Kidney (tissue), 14 donors: Measurements from ENCODE around the gene CIT. TPM values are rescaled to one million over a fixed set of nuclear protein-coding genes. Genes with fewer than 3 reads are reported as not detected.
A peak's percentile ranks its signal among the peaks of the same experiment; 100 is the strongest.

Source experiments
- DNase-seq, 5 donors: peaks; one replicate each; pipeline ENCODE4 v3.0.0-alpha.2; 2013 to 2020
- FAIRE-seq: peaks from 2 replicates; lab custom pipeline; 2012; peaks lifted over from hg19 to GRCh38; lab: Jason Lieb, UNC
- H3K27ac ChIP-seq, 2 donors: one replicate each; pipeline ENCODE4 v1.7.0; 2013; ENCODE audit warnings: low read depth in 2 of 2, low read length in 2 of 2, inconsistent platforms in 1 of 2
- H3K27me3 ChIP-seq: one replicate; pipeline ENCODE4 v1.7.1; 2013; ENCODE audit warnings: low read length, inconsistent platforms; ENCODE audit not compliant: control insufficient read depth, insufficient read depth
- H3K36me3 ChIP-seq, 3 donors: one replicate each; pipeline versions ENCODE4 v1.7.0 to v1.7.1; 2013; ENCODE audit warnings: low read length in 3 of 3, control low read depth in 1 of 3, inconsistent platforms in 1 of 3; ENCODE audit not compliant: insufficient read depth in 3 of 3, control insufficient read depth in 2 of 3
- H3K4me1 ChIP-seq, 3 donors: one replicate each; pipeline versions ENCODE4 v1.7.0 to v1.7.1; 2013; ENCODE audit warnings: low read length in 3 of 3, inconsistent platforms in 1 of 3, low read depth in 1 of 3; ENCODE audit not compliant: control insufficient read depth in 2 of 3, insufficient read depth in 2 of 3
- H3K4me3 ChIP-seq, 3 donors: one replicate each; pipeline versions ENCODE4 v1.7.0 to v1.8.1; 2013; ENCODE audit warnings: low read length in 3 of 3, control low read depth in 1 of 3, inconsistent platforms in 1 of 3
- H3K9ac ChIP-seq, 3 donors: one replicate each; pipeline versions ENCODE4 v1.7.0 to v1.7.1; 2013; ENCODE audit warnings: low read length in 3 of 3, control low read depth in 1 of 3, inconsistent platforms in 1 of 3
- H3K9me3 ChIP-seq, 3 donors: one replicate each; pipeline versions ENCODE4 v1.7.0 to v1.7.1; 2013; ENCODE audit warnings: low read length in 3 of 3, control low read depth in 1 of 3, inconsistent platforms in 1 of 3; ENCODE audit not compliant: control insufficient read depth in 2 of 3, insufficient read depth in 1 of 3
- intact Hi-C: fragments of 100-400 bp; cut with DNase I; formaldehyde crosslinking; loops from one replicate; pipeline ENCODE4 v1.11.1; 2022
- polyA plus RNA-seq: library from polyadenylated mRNA; stranded (reverse); fragments of 350-450 nt; fragmentation: Illumina TruSeq; extraction: RNeasy Lipid Tissue Mini Kit (QIAGEN cat#74804); gene quantifications from one replicate; pipeline ENCODE4 v1.2.3, GENCODE V29; 2014; ENCODE audit warnings: low read depth, low replicate concordance; ENCODE audit not compliant: insufficient read depth
- total RNA-seq: library from RNA; stranded (reverse); fragmentation: NEBNext Ultra II Directional; extraction: Animal tissue kit (Norgen Biotek cat#: 25700); gene quantifications from one replicate; pipeline ENCODE4 v1.2.1, GENCODE V29; 2021
- TF ChIP-seq, protein P1 (sequence below): IDR thresholded peaks from 3 replicates; pipeline ENCODE4 v1.5.1; 2012; ENCODE audit warnings: mild to moderate bottlenecking, moderate library complexity, borderline replicate concordance; ENCODE audit not compliant: insufficient read depth; ENCODE audit errors: extremely low read depth
- donor health status: control.
- donor health status: control.
- donor health status: control.
- donor health status: control.
- donor health status: control.
- donor health status: DM: yes; HTN: yes; CAD: no.
- donor health status: Normal renal cell carcinoma (clear cell type).

CIT gene
- total and polyA plus RNA-seq, 2 donors from 2014 or later: 3.0 to 81.6 TPM

DNA sequence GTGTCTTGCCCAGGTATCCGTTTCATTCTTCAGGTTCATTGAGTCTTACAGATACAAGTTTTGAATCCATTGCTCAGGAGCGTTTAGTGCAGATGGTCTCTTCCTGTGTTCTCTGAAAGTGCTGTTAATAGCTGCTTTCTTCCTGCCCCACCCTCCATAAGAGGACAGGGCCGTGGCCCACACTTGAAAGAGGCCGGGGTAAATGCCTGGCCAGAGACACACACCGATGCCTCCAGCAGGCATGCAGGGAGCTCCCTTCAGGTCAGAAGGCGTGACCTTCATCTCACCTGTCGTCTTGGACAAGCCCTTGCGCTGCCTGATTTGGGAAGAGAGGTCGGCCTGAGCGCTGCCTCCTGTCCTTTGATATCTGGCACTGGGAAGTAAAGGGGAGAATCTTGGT is 197.6 kb downstream of the CIT start:
- Histone ChIP-seq H3K9me3 (no peaks in the 10 kb centered on the region), H3K4me3 (no peak overlapping the region), H3K36me3 (peaks cover 23 to 60% (median 56%) of the 10 kb centered on the region in 3 donors), H3K9ac (peak overlapping the region in 1 of 3 donors; percentile 72), H3K4me1 (peaks cover 17 to 71% (median 58%) of the 10 kb centered on the region in 3 donors), H3K27ac (peak overlapping the region; percentile 97), H3K27me3 (no peaks in the 10 kb centered on the region)
- DNase-seq (no peak), FAIRE-seq (no peak)
- TF ChIP-seq, protein P1, sequence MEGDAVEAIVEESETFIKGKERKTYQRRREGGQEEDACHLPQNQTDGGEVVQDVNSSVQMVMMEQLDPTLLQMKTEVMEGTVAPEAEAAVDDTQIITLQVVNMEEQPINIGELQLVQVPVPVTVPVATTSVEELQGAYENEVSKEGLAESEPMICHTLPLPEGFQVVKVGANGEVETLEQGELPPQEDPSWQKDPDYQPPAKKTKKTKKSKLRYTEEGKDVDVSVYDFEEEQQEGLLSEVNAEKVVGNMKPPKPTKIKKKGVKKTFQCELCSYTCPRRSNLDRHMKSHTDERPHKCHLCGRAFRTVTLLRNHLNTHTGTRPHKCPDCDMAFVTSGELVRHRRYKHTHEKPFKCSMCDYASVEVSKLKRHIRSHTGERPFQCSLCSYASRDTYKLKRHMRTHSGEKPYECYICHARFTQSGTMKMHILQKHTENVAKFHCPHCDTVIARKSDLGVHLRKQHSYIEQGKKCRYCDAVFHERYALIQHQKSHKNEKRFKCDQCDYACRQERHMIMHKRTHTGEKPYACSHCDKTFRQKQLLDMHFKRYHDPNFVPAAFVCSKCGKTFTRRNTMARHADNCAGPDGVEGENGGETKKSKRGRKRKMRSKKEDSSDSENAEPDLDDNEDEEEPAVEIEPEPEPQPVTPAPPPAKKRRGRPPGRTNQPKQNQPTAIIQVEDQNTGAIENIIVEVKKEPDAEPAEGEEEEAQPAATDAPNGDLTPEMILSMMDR: no peak
- intact Hi-C loops: no loop called here

DNA sequence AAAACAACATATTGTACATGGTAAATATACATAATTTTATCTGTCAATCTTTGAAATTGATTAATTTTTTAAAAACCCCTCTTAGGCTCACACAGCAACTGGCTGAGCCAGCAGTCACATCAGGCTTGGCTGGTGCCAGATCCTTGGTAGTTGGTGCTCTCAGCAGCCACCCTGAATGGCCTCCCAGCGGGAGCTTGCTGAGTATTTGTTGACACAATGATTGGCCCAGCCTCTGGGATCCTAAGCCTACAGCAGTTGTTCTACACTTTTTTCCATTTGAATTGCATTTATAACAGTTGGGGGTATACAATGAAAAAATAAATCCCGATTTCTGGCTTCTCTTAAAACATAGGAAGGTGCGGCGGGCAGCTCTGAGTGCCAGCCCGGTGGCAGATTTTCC is 198.0 kb downstream of the CIT start:
- FAIRE-seq: no peak
- intact Hi-C loops: no loop called here
- DNase-seq: no peak
- TF ChIP-seq, protein P1: no peak
- Histone ChIP-seq H3K27ac (peak overlapping the region; percentile 97), H3K4me1 (peaks cover 12 to 71% (median 55%) of the 10 kb centered on the region in 3 donors), H3K36me3 (peaks cover 23 to 64% (median 60%) of the 10 kb centered on the region in 3 donors), H3K4me3 (no peak overlapping the region), H3K9me3 (no peaks in the 10 kb centered on the region), H3K27me3 (no peaks in the 10 kb centered on the region), H3K9ac (peak overlapping the region in 1 of 3 donors; percentile 72)

DNA sequence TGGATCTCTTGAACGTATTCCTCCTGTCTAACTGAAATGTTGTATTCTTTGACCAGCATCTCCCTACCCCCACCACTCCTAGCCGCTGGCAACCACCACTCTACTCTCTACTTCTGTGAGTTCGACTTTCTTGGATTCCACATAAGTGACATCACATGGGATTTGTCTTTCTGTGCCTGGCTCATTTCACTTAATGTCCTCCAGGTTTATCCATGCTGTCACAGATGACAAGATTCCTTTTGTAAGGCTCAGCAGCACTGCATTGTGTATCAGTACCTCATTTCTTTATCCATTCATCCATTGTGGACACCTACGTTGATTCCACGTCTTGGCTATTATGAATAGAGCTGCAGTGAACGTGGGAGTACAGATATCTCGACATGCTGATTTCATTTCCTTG is 198.7 kb downstream of the CIT start:
- Histone ChIP-seq H3K4me1 (peaks cover 11 to 66% (median 52%) of the 10 kb centered on the region in 3 donors), H3K36me3 (peaks cover 24 to 70% (median 66%) of the 10 kb centered on the region in 3 donors), H3K27ac (peak overlapping the region; percentile 15 to 97), H3K9ac (peak overlapping the region in 1 of 3 donors; percentile 1), H3K9me3 (no peaks in the 10 kb centered on the region), H3K27me3 (no peaks in the 10 kb centered on the region), H3K4me3 (no peak overlapping the region)
- intact Hi-C loops: no loop called here
- FAIRE-seq (no peak), DNase-seq (no peak)
- TF ChIP-seq, protein P1: no peak

DNA sequence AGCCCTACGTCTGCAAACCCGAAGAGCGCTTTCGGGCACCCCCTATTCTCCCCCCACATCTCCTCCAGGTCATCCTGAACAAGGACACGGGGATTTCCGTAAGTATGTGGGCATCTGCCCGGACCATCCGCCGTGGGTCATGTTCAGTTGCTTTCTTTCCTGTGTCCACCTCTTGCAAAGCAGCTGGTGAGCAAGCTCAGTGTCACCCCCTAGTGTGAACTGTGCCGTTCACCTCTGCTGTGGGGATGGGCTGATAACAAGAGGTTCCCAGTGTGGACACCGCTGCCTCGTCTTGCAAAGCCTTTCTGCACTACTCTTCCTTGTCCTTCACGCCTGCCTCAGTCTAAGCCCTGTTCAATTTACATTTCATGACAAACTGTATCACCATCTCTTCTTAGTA is 200.5 kb downstream of the CIT start:
- Histone ChIP-seq H3K36me3 (peaks cover 28 to 89% (median 74%) of the 10 kb centered on the region in 3 donors), H3K4me3 (no peak overlapping the region), H3K9ac (no peak overlapping the region), H3K9me3 (no peaks in the 10 kb centered on the region), H3K27me3 (no peaks in the 10 kb centered on the region), H3K27ac (peak overlapping the region; percentile 17 to 81), H3K4me1 (peaks cover 4 to 65% (median 42%) of the 10 kb centered on the region in 3 donors)
- TF ChIP-seq, protein P1: no peak
- intact Hi-C loops: no loop called here
- DNase-seq (no peak), FAIRE-seq (no peak)
